CD4-positive, alpha-beta T cell (primary cell): ENCODE data around the gene NINL. TPM values are rescaled to one million over a fixed set of nuclear protein-coding genes. Genes with fewer than 3 reads are reported as not detected.

ENCODE experiments used
- ATAC-seq: fragments of 200-7000 bp; cut with Tn5 transposase; one replicate; pipeline ENCODE4 v1.10.0; 2022; ENCODE audit warnings: mild to moderate bottlenecking; ENCODE audit not compliant: poor library complexity
- CTCF ChIA-PET: fragments of 350-600 bp; sonication (Branson Sonifier 250); formaldehyde crosslinking; loops from one replicate; lab custom pipeline; 2021; ENCODE audit warnings: antibody characterized with exemption, inconsistent platforms; lab: Charles Lee
- POLR2A ChIA-PET: fragments of 350-600 bp; sonication (Branson Sonifier 250); formaldehyde crosslinking; loops from one replicate; lab custom pipeline; 2021; ENCODE audit warnings: antibody characterized with exemption, inconsistent platforms; lab: Charles Lee
- DNase-seq, 14 experiments: peaks; one replicate each; pipeline ENCODE4 v3.0.0-alpha.2; 2013 to 2020; ENCODE audit warnings: mixed read lengths in 2 of 14
- H3K27ac ChIP-seq, 2 donors: one replicate each; pipeline versions ENCODE4 v1.5.1 to v1.7.0; 2013; ENCODE audit warnings: low read length in 2 of 2, low read depth in 1 of 2, mild to moderate bottlenecking in 1 of 2
- H3K27me3 ChIP-seq, 2 experiments: 1 replicate in 1 of 2; 2 replicates in 1 of 2; pipeline versions ENCODE4 v1.6.1 to v1.7.0; 2013; ENCODE audit warnings: low read length in 2 of 2, control low read depth in 1 of 2, mild to moderate bottlenecking in 1 of 2, moderate library complexity in 1 of 2; ENCODE audit not compliant: insufficient read depth in 2 of 2, control insufficient read depth in 1 of 2
- H3K36me3 ChIP-seq: one replicate; pipeline ENCODE4 v1.6.1; 2013; ENCODE audit warnings: low read length, control low read depth; ENCODE audit not compliant: insufficient read depth
- H3K4me1 ChIP-seq: one replicate; pipeline ENCODE4 v1.6.1; 2013; ENCODE audit warnings: low read length, control low read depth; ENCODE audit not compliant: insufficient read depth
- H3K4me3 ChIP-seq: one replicate; pipeline ENCODE4 v1.5.1; 2013; ENCODE audit warnings: mild to moderate bottlenecking, low read length, moderate library complexity
- H3K9me3 ChIP-seq, 2 experiments: 1 replicate in 1 of 2; 2 replicates in 1 of 2; pipeline versions ENCODE4 v1.6.1 to v1.7.0; 2013; ENCODE audit warnings: low read length in 2 of 2, mild to moderate bottlenecking in 2 of 2, control low read depth in 1 of 2, moderate library complexity in 1 of 2; ENCODE audit not compliant: control insufficient read depth in 1 of 2, insufficient read depth in 1 of 2
- H3K27ac Mint-ChIP-seq: one replicate; pipeline ENCODE4 v1.8.0; 2020; ENCODE audit warnings: mixed read lengths
- H3K27me3 Mint-ChIP-seq: one replicate; pipeline ENCODE4 v1.8.0; 2021; ENCODE audit warnings: mixed read lengths
- H3K36me3 Mint-ChIP-seq: one replicate; pipeline ENCODE4 v1.8.0; 2021; ENCODE audit warnings: low read depth, mixed read lengths
- H3K4me1 Mint-ChIP-seq: one replicate; pipeline ENCODE4 v1.8.0; 2021; ENCODE audit warnings: low read depth, mixed read lengths
- H3K4me3 Mint-ChIP-seq: one replicate; pipeline ENCODE4 v1.8.0; 2020; ENCODE audit warnings: mild to moderate bottlenecking, mixed read lengths
- H3K9me3 Mint-ChIP-seq: one replicate; pipeline ENCODE4 v1.8.0; 2020; ENCODE audit warnings: mixed read lengths
- CTCF ChIP-seq: fragments of 200-600 bp; IDR thresholded peaks from one replicate; pipeline ENCODE4 v1.8.0; 2022; ENCODE audit warnings: antibody characterized with exemption, mild to moderate bottlenecking
- intact Hi-C, 2 experiments: fragments of 100-400 bp; cut with DNase I in 1 of 2; cut with micrococcal nuclease in 1 of 2; formaldehyde crosslinking; loops; one replicate each; pipeline versions ENCODE4 v1.15.1 to v1.9.0; 2023 to 2025; cut with DNase I, micrococcal nuclease
- total RNA-seq, 174 experiments: library from RNA in 2 of 174; stranded (reverse) in 2 of 174; gene quantifications; one replicate each; pipeline ENCODE4 v1.2.3 and lab custom pipeline; 2021 to 2026

Gene NINL
- total RNA-seq, 2 experiments from 2014 or later, result 2.7 to 4.0 TPM

- intact Hi-C loops, result no loop called here
- Mint-ChIP-seq H3K9me3 (no peaks in the 10 kb centered on the region), H3K4me1 (no peaks in the 10 kb centered on the region), H3K27ac (no peak overlapping the region), H3K4me3 (no peak overlapping the region), H3K36me3 (no peaks in the 10 kb centered on the region), H3K27me3 (no peaks in the 10 kb centered on the region)
- POLR2A ChIA-PET, result no interaction called here
- H3K36me3 ChIP-seq, result no peaks in the 10 kb centered on the region
- no peak overlapping the region for H3K4me3 ChIP-seq
- CTCF ChIA-PET, result no interaction called here
- no peak overlapping the region for H3K27ac ChIP-seq
- H3K4me1 ChIP-seq, result no peaks in the 10 kb centered on the region
- H3K9me3 ChIP-seq, result no peaks in the 10 kb centered on the region
- H3K27me3 ChIP-seq, result no peaks in the 10 kb centered on the region
- DNase-seq, result no peak
- ATAC-seq, result no peak
- no peak for TF ChIP-seq CTCF
Measured at GRCh38 chr20:25500880-25501351, 84.4 kb downstream of the NINL start.

- Mint-ChIP-seq H3K4me3 (no peak overlapping the region), H3K36me3 (no peaks in the 10 kb centered on the region), H3K9me3 (no peaks in the 10 kb centered on the region), H3K4me1 (no peaks in the 10 kb centered on the region), H3K27me3 (no peaks in the 10 kb centered on the region), H3K27ac (no peak overlapping the region)
- Histone ChIP-seq H3K36me3 (no peaks in the 10 kb centered on the region), H3K9me3 (no peaks in the 10 kb centered on the region), H3K27me3 (no peaks in the 10 kb centered on the region), H3K4me3 (no peak overlapping the region), H3K27ac (no peak overlapping the region), H3K4me1 (no peaks in the 10 kb centered on the region)
- DNase-seq (no peak), ATAC-seq (no peak)
- ChIA-PET POLR2A (no interaction called here), CTCF (no interaction called here)
- no peak for TF ChIP-seq CTCF
- intact Hi-C loops, result no loop called here
Measured at GRCh38 chr20:25499855-25500434, 85.4 kb downstream of the NINL start.

DNA sequence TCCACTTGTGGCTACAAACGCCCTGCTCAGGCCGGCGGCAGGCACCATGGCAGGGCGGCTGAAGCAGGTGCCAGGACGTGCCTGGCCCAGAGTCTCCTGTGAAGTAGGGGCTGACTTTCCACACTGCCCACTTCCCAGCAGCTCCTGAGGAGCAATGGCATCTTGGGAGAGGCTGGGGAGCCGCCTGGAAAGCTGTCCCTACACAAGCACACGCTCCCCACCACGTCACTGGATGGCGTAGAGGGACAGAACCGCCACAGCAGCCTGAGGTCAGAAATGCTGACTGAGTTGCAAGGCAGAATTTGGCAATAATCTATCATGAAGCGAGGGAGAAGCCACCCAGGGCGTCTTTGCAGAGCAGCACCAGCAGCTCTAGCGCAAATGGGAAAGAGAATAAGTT lies 86.3 kb downstream of the NINL start:
- CTCF ChIA-PET, result no interaction called here
- no peaks in the 10 kb centered on the region for H3K4me1 Mint-ChIP-seq
- no peak for DNase-seq
- intact Hi-C loops, result no loop called here
- no peaks in the 10 kb centered on the region for H3K36me3 Mint-ChIP-seq
- Histone ChIP-seq H3K27me3 (no peaks in the 10 kb centered on the region), H3K27ac (no peak overlapping the region), H3K4me3 (no peak overlapping the region), H3K36me3 (no peaks in the 10 kb centered on the region), H3K9me3 (no peaks in the 10 kb centered on the region), H3K4me1 (no peaks in the 10 kb centered on the region)
- ATAC-seq, result no peak
- POLR2A ChIA-PET, result no interaction called here
- no peak overlapping the region for H3K27ac Mint-ChIP-seq
- TF ChIP-seq CTCF, result no peak
- H3K27me3 Mint-ChIP-seq, result no peaks in the 10 kb centered on the region
- H3K4me3 Mint-ChIP-seq, result no peak overlapping the region
- H3K9me3 Mint-ChIP-seq, result no peaks in the 10 kb centered on the region
